Measurements from ENCODE around the gene SLITRK3.

DNA sequence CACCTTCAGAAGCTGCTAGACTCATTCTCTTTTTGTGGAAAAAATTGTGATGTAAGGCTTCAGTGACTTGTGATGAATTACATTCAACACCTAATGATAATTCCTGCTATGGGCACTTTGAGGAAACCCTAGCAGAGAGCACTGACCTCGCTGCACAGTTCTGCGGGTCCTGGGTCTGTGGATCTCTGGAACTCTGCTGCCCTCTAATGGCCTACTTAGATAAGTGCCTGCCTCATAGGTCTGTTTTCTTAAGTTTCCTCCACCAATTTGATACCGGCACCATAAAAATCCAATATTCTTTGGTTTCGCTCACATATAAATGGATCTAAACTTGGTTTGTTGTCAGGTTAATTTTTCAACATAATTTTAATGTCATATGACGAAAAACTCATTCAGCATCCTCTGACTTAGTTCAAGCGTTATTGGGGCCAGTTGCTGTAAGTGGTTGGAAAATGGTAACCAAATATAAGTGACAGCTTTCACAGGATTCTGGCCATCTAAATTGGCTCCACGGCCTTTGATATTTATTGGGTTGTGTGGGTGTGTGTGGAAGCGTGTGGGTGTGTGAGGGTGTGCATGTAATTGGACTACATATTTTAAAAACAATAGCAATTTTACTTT is 10.4 kb downstream of the SLITRK3 start:
- TF ChIP-seq CTCF (IDR thresholded peaks at IDR 0.05) = peak; percentile 45 to 67 (median 54)
- no peak for TF ChIP-seq POLR2A (IDR thresholded peaks at IDR 0.05)

Data from vagina (tissue), 2 donors.